ENCODE data around the gene NXPH1. TPM values are rescaled to one million over a fixed set of nuclear protein-coding genes. Genes with fewer than 3 reads are reported as not detected.

NXPH1 gene
- total RNA-seq, 1 donor from 2014 or later, result 0.32 TPM

- no peaks in the 10 kb centered on the region for H3K27me3 ChIP-seq
- DNase-seq (ENCODE audit: low spot score in 2 of 2), result no peak
- intact Hi-C loops (cut with DNase I), result no loop called here
- H3K4me1 ChIP-seq, result no peaks in the 10 kb centered on the region
- no peaks in the 10 kb centered on the region for H3K36me3 ChIP-seq
- H3K9me3 ChIP-seq, result no peaks in the 10 kb centered on the region
- H3K4me3 ChIP-seq, result no peak overlapping the region
- no peak for TF ChIP-seq CTCF (IDR thresholded peaks at IDR 0.05)
- no peak overlapping the region for H3K27ac ChIP-seq
Observed at GRCh38 chr7:8751557-8752231, 318.3 kb downstream of the NXPH1 start.

GRCh38 chr7:8753355-8753754 is 319.9 kb downstream of the NXPH1 start:
- Histone ChIP-seq H3K27me3 (no peaks in the 10 kb centered on the region), H3K36me3 (no peaks in the 10 kb centered on the region), H3K9me3 (no peaks in the 10 kb centered on the region), H3K4me3 (no peak overlapping the region), H3K4me1 (no peaks in the 10 kb centered on the region), H3K27ac (no peak overlapping the region)
- intact Hi-C loops (cut with DNase I), result no loop called here
- no peak for TF ChIP-seq CTCF (IDR thresholded peaks at IDR 0.05)
- DNase-seq (ENCODE audit: low spot score in 2 of 2), result no peak

DNA sequence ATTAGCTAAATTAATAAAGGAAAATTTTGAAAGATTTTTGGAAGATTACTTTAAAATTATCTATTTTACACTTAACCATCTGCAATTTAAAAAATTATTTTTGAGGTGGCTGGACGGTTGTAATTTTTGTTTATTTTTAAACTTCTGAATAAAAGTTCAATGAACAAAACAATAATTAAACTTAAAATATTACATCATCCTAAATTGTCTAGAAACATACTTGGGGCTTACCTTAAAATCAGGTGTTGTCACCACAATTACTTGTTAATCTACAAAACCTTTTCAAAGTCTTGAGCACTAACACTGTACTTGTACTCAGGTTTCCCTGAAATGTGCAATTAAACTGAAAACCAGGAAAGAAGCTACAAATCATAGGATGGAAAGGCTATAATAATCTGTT is 328.3 kb downstream of the NXPH1 start:
- H3K9me3 ChIP-seq, result no peaks in the 10 kb centered on the region
- no peaks in the 10 kb centered on the region for H3K36me3 ChIP-seq
- no peak for TF ChIP-seq CTCF (IDR thresholded peaks at IDR 0.05)
- H3K4me3 ChIP-seq, result no peak overlapping the region
- no peaks in the 10 kb centered on the region for H3K4me1 ChIP-seq
- no peak for DNase-seq (ENCODE audit: low spot score in 2 of 2)
- intact Hi-C loops (cut with DNase I), result no loop called here
- no peak overlapping the region for H3K27ac ChIP-seq
- no peaks in the 10 kb centered on the region for H3K27me3 ChIP-seq

- H3K4me1 ChIP-seq, result no peaks in the 10 kb centered on the region
- no peaks in the 10 kb centered on the region for H3K9me3 ChIP-seq
- no peak overlapping the region for H3K4me3 ChIP-seq
- no peaks in the 10 kb centered on the region for H3K27me3 ChIP-seq
- no peak overlapping the region for H3K27ac ChIP-seq
- no peak for TF ChIP-seq CTCF (IDR thresholded peaks at IDR 0.05)
- intact Hi-C loops (cut with DNase I), result no loop called here
- no peaks in the 10 kb centered on the region for H3K36me3 ChIP-seq
- DNase-seq (ENCODE audit: low spot score in 2 of 2), result no peak
Observed at GRCh38 chr7:8762803-8763202, 329.4 kb downstream of the NXPH1 start.

- H3K27ac ChIP-seq, result no peak overlapping the region
- no peaks in the 10 kb centered on the region for H3K4me1 ChIP-seq
- no peaks in the 10 kb centered on the region for H3K36me3 ChIP-seq
- H3K27me3 ChIP-seq, result no peaks in the 10 kb centered on the region
- H3K9me3 ChIP-seq, result no peaks in the 10 kb centered on the region
- H3K4me3 ChIP-seq, result no peak overlapping the region
- DNase-seq (ENCODE audit: low spot score in 2 of 2), result no peak
- intact Hi-C loops (cut with DNase I), result no loop called here
- TF ChIP-seq CTCF (IDR thresholded peaks at IDR 0.05), result no peak
Observed at GRCh38 chr7:8765374-8765773, 332.0 kb downstream of the NXPH1 start.

- no peak for TF ChIP-seq CTCF (IDR thresholded peaks at IDR 0.05)
- intact Hi-C loops (cut with DNase I), result no loop called here
Observed at GRCh38 chr7:8773518-8773917, 340.1 kb downstream of the NXPH1 start.

More at GRCh38 chr7:8773518-8773917, 340.1 kb downstream of the NXPH1 start:
- Histone ChIP-seq H3K4me3 (no peak overlapping the region), H3K9me3 (no peaks in the 10 kb centered on the region), H3K4me1 (no peaks in the 10 kb centered on the region), H3K36me3 (no peaks in the 10 kb centered on the region), H3K27ac (no peak overlapping the region), H3K27me3 (no peaks in the 10 kb centered on the region)
- no peak for DNase-seq (ENCODE audit: low spot score in 2 of 2)

All from ascending aorta (tissue), 2 donors.